ENCODE measurements around the gene HINT3.
"Not testable (repeated sequence)": the region's sequence is repeated elsewhere in the genome, so short reads cannot be mapped to it uniquely, and the experiment has no call there.

Gene HINT3

GRCh38 chr6:125963817-125964216 is 7.2 kb downstream of the HINT3 start:
- no peak for DNase-seq

GRCh38 chr6:125966569-125966968 is 10.0 kb downstream of the HINT3 start:
- no peak for DNase-seq

- DNase-seq = no peak
Observed at GRCh38 chr6:125968493-125968892, 11.9 kb downstream of the HINT3 start.

- DNase-seq = no peak
Observed at GRCh38 chr6:125970760-125971159, 14.2 kb downstream of the HINT3 start.

GRCh38 chr6:125972478-125972877 is 15.9 kb downstream of the HINT3 start:
- not testable (repeated sequence) for DNase-seq

- no peak for DNase-seq
Observed at GRCh38 chr6:125974214-125974866, 17.8 kb downstream of the HINT3 start.

- no peak for DNase-seq
Observed at GRCh38 chr6:125979101-125979500, 22.5 kb downstream of the HINT3 start.

GRCh38 chr6:125981571-125982185 is 25.1 kb downstream of the HINT3 start:
- no peak for DNase-seq

- DNase-seq = no peak
Observed at GRCh38 chr6:125983246-125983945, 26.8 kb downstream of the HINT3 start.

- no peak for DNase-seq
Observed at GRCh38 chr6:125984311-125984710, 27.7 kb downstream of the HINT3 start.

GRCh38 chr6:125985522-125985921 is 29.0 kb downstream of the HINT3 start:
- no peak for DNase-seq

- no peak for DNase-seq
Observed at GRCh38 chr6:125985979-125986300, 29.4 kb downstream of the HINT3 start.

- DNase-seq = peak; percentile 87 to 89
Observed at GRCh38 chr6:125986301-125987025, 29.9 kb downstream of the HINT3 start, which contains the start of gene TRMT11. Gene TRMT11 (plus strand): TSS chr6:125986540. CDS start chr6:125986551, 11 bp downstream.

- DNase-seq = no peak
Observed at GRCh38 chr6:125987026-125987617, 30.6 kb downstream of the HINT3 start.

GRCh38 chr6:125988280-125988679 is 31.7 kb downstream of the HINT3 start:
- no peak for DNase-seq

- DNase-seq = no peak
Observed at GRCh38 chr6:125989631-125990030, 33.1 kb downstream of the HINT3 start.

- DNase-seq = no peak
Observed at GRCh38 chr6:125991653-125992052, 35.1 kb downstream of the HINT3 start.

GRCh38 chr6:125994670-125995488 is 38.3 kb downstream of the HINT3 start:
- no peak for DNase-seq

- DNase-seq = peak; percentile 77 to 82
Observed at GRCh38 chr6:125995972-125996580, 39.5 kb downstream of the HINT3 start.

GRCh38 chr6:126002755-126003679 is 46.4 kb downstream of the HINT3 start:
- no peak for DNase-seq

- DNase-seq = no peak
Observed at GRCh38 chr6:126007800-126008199, 51.2 kb downstream of the HINT3 start.

Data from activated T-cell treated with anti-CD3 and anti-CD28 coated beads, Interleukin-2, amount 50 U/mL, for 48 hours (primary cell).